Cortex of kidney (tissue), 1 donor: ENCODE measurements around the gene PPP3R2.
"Not testable (repeated sequence)": the region's sequence is repeated elsewhere in the genome, so short reads cannot be mapped to it uniquely, and the experiment has no call there.

Experiments
- DNase-seq: peaks from one replicate; lab custom pipeline; 2025; lab: John Stamatoyannopoulos, UW

PPP3R2 gene

GRCh38 chr9:101587332-101588043 lies 7.3 kb downstream of the PPP3R2 start:
- no peak for DNase-seq

- DNase-seq, result no peak
These were observed 8.1 kb downstream of the PPP3R2 start for GRCh38 chr9:101586651-101587050.

- DNase-seq, result no peak
These were observed 9.0 kb downstream of the PPP3R2 start for GRCh38 chr9:101585740-101586139.

- no peak for DNase-seq
These were observed 12.2 kb downstream of the PPP3R2 start for GRCh38 chr9:101582553-101582952.

- no peak for DNase-seq
These were observed 14.8 kb downstream of the PPP3R2 start for GRCh38 chr9:101579711-101580545.

GRCh38 chr9:101578378-101578777 lies 16.4 kb downstream of the PPP3R2 start:
- DNase-seq, result no peak

- no peak for DNase-seq
These were observed 19.9 kb downstream of the PPP3R2 start for GRCh38 chr9:101574731-101575333.

- no peak for DNase-seq
These were observed 22.5 kb downstream of the PPP3R2 start for GRCh38 chr9:101572316-101572715.

GRCh38 chr9:101571114-101571513 lies 23.7 kb downstream of the PPP3R2 start:
- DNase-seq, result no peak

GRCh38 chr9:101569741-101570501 lies 24.8 kb downstream of the PPP3R2 start:
- DNase-seq, result no peak

- no peak for DNase-seq
These were observed 26.9 kb downstream of the PPP3R2 start for GRCh38 chr9:101567725-101568350.

GRCh38 chr9:101566904-101567724 lies 27.7 kb downstream of the PPP3R2 start:
- no peak for DNase-seq

GRCh38 chr9:101564252-101564651 lies 30.5 kb downstream of the PPP3R2 start:
- no peak for DNase-seq

- DNase-seq, result no peak
These were observed 31.8 kb downstream of the PPP3R2 start for GRCh38 chr9:101562966-101563365.

GRCh38 chr9:101561740-101562139 lies 33.0 kb downstream of the PPP3R2 start:
- no peak for DNase-seq

GRCh38 chr9:101549472-101550098 lies 45.2 kb downstream of the PPP3R2 start:
- DNase-seq, result not testable (repeated sequence)

GRCh38 chr9:101543098-101543735 lies 51.6 kb downstream of the PPP3R2 start:
- no peak for DNase-seq
